SK-N-DZ (cell line): Measurements from ENCODE around the gene HPS1.

Experiments used
- DNase-seq: peaks from one replicate; pipeline ENCODE4 v3.0.0-alpha.2; 2015; ENCODE audit warnings: low spot score

The HPS1 gene

GRCh38 chr10:98433371-98433770, 13.4 kb downstream of the HPS1 start:
- no peak for DNase-seq

GRCh38 chr10:98432330-98432729, 14.4 kb downstream of the HPS1 start:
- no peak for DNase-seq

- no peak for DNase-seq
Observed at GRCh38 chr10:98431016-98431415, 15.7 kb downstream of the HPS1 start.

GRCh38 chr10:98430427-98430826, 16.3 kb downstream of the HPS1 start:
- no peak for DNase-seq

GRCh38 chr10:98429320-98430072, 17.2 kb downstream of the HPS1 start:
- DNase-seq = no peak

GRCh38 chr10:98427011-98427515, 19.7 kb downstream of the HPS1 start:
- DNase-seq = no peak

GRCh38 chr10:98425511-98426352, 21.0 kb downstream of the HPS1 start:
- DNase-seq = peak; percentile 59

- peak; percentile 61 for DNase-seq
Observed at GRCh38 chr10:98424295-98425254, 22.2 kb downstream of the HPS1 start.

GRCh38 chr10:98423691-98424120, 23.0 kb downstream of the HPS1 start:
- DNase-seq = peak; percentile 66

GRCh38 chr10:98422182-98422581, 24.6 kb downstream of the HPS1 start:
- DNase-seq = no peak

- DNase-seq = peak; percentile 47
Observed at GRCh38 chr10:98420786-98421185, 25.9 kb downstream of the HPS1 start.

GRCh38 chr10:98419469-98420261, 27.1 kb downstream of the HPS1 start:
- no peak for DNase-seq

- DNase-seq = no peak
Observed at GRCh38 chr10:98418665-98419468, 27.9 kb downstream of the HPS1 start.

- DNase-seq = no peak
Observed at GRCh38 chr10:98417973-98418664, 28.6 kb downstream of the HPS1 start.

- DNase-seq = no peak
Observed at GRCh38 chr10:98417481-98417959, 29.2 kb downstream of the HPS1 start.

GRCh38 chr10:98416606-98417388, 29.9 kb downstream of the HPS1 start:
- no peak for DNase-seq

- DNase-seq = no peak
Observed at GRCh38 chr10:98415731-98416119, 31.0 kb downstream of the HPS1 start.
